ENCODE results near the gene R3HDM4.

GRCh38 chr19:899336-900042 lies 13.5 kb downstream of the R3HDM4 start:
- TF ChIP-seq, protein P1, sequence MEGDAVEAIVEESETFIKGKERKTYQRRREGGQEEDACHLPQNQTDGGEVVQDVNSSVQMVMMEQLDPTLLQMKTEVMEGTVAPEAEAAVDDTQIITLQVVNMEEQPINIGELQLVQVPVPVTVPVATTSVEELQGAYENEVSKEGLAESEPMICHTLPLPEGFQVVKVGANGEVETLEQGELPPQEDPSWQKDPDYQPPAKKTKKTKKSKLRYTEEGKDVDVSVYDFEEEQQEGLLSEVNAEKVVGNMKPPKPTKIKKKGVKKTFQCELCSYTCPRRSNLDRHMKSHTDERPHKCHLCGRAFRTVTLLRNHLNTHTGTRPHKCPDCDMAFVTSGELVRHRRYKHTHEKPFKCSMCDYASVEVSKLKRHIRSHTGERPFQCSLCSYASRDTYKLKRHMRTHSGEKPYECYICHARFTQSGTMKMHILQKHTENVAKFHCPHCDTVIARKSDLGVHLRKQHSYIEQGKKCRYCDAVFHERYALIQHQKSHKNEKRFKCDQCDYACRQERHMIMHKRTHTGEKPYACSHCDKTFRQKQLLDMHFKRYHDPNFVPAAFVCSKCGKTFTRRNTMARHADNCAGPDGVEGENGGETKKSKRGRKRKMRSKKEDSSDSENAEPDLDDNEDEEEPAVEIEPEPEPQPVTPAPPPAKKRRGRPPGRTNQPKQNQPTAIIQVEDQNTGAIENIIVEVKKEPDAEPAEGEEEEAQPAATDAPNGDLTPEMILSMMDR (IDR thresholded peaks at IDR 0.05 in 8 of 11, conservative IDR thresholded peaks at IDR 0.05 in 3 of 11) = no peak
- TF ChIP-seq POLR2AphosphoS5 (IDR thresholded peaks at IDR 0.05) = peak in 2 of 3 donors; percentile 9 to 60
